Fibroblast of gingiva (primary cell): ENCODE measurements around the gene OPCML.

Experiments
- DNase-seq: peaks from one replicate; pipeline ENCODE4 v3.0.0-alpha.2; 2011; ENCODE audit warnings: low read depth

Gene OPCML

GRCh38 chr11:132669949-132670348, 862.4 kb downstream of the OPCML start:
- DNase-seq: no peak

GRCh38 chr11:132665205-132665604, 867.1 kb downstream of the OPCML start:
- no peak for DNase-seq

GRCh38 chr11:132658696-132659095, 873.6 kb downstream of the OPCML start:
- no peak for DNase-seq

DNA sequence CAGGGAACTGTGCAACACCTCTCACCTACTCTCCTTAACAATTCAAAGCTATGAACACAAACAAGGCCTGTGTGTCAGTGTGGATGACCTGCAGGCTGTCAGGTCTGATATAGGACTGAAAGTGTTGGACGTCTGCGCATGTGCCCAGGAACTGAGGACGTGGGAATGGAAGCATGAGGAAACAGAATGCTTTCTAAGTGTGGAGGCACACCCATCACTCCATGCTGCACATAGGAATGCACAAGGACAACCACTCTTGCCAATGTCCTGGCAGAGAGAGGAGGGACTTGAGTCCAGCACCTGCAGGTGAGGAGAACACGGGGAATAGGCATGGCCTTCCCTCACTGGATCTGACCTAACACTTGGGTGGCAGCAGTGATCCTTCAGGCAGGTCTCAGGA, 874.3 kb downstream of the OPCML start:
- no peak for DNase-seq

- DNase-seq: no peak
Observed at GRCh38 chr11:132655187-132655855, 877.0 kb downstream of the OPCML start.

GRCh38 chr11:132653237-132653636, 879.1 kb downstream of the OPCML start:
- DNase-seq: no peak

GRCh38 chr11:132650969-132651720, 881.2 kb downstream of the OPCML start:
- DNase-seq: no peak

DNA sequence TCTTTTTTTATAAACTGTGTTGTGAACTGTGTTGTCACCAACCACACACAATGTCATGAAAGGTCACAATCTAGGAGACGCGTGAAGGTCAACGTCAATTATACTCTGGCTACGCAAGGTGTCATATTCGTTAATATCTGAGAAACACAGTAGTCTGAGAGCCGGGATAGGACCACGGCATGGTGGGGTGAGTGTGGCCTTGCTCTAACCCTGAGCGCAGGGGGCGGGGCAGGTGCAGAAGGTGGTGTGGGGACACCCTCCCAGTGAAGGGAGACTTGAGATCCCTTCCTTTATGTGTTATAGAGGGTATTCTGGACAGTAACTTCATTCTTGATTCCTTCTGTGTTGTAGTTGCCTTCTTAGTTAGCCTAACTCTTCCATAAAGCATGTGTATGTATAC, 883.0 kb downstream of the OPCML start:
- DNase-seq: no peak

GRCh38 chr11:132648851-132649250, 883.5 kb downstream of the OPCML start:
- no peak for DNase-seq

DNA sequence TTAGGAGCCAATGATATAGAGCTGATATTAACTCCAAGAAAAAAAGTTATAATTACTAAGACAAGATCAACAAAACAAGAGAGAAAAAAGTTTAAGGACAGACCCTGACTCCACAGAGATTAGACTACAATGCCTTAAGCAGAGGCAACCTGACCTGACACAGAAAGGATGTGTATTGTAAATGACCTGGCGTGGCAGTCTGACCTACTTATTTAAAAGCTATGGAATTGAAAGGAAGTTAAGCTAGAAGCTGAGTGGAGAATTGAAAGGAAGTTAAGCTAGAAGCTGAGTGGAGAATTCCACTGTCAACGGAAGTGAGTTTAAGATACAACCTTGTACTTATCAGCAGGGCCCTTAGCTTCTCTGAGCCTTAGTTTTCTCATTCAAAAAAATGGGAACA, 885.4 kb downstream of the OPCML start:
- no peak for DNase-seq

GRCh38 chr11:132644520-132645239, 887.6 kb downstream of the OPCML start:
- DNase-seq: no peak

- no peak for DNase-seq
Observed at GRCh38 chr11:132643239-132643638, 889.1 kb downstream of the OPCML start.

GRCh38 chr11:132640952-132641351, 891.3 kb downstream of the OPCML start:
- no peak for DNase-seq

DNA sequence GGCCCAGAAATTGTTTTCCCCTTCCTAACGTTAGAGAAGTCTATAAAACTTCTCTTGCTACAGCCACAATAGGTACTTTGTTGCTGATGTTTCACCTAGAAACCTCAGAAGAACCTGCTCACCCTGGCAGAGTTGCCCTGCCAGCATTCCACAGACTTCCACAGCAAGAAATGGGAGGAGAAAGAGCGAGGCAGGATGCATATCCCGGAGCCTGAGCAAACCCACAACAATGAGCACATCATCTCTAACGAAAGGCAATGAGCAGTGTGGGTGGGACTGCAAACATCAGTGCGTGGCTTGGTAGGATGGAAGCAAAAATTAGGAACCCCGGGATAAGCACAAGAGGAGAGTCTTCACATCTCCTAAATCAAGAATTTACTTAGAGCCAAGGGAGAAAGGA, 892.3 kb downstream of the OPCML start:
- DNase-seq: no peak

DNA sequence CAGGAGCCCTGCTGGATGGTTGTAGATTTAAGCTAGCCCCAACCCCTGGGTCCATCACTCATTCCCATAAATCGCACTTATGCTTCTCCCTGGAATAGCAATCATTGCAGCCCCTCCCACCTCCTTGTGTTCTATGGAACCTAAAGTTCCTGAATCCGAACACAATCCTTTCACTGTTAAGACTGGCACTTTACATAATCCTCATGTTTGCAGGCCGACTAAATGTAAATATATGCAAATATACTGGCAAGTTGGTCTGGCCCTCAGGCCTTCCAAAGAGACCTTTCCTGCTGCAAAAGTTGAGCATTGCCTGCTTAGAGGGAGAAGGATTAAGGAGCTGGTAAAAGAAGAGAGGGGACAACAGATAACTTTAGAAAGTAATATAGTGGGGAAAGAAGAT, 892.9 kb downstream of the OPCML start:
- DNase-seq: no peak

DNA sequence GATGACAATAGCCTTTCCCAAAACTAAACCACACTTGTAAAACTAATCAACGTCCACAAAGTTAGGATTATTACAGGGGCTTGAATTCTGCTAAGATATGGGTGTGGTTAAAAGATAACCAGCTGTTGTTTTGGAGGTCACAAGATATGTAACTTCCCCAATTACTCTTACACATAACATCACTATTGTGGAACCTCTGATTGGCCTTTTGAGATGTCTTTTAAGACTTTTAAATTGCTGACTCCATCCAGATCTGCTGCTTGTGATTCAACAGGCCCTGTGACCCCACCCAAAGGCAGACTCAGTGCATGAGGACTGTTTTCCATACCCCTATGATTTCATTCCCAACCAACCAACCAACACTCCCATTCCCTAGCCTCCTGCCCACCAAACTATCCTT, 893.9 kb downstream of the OPCML start:
- no peak for DNase-seq

DNA sequence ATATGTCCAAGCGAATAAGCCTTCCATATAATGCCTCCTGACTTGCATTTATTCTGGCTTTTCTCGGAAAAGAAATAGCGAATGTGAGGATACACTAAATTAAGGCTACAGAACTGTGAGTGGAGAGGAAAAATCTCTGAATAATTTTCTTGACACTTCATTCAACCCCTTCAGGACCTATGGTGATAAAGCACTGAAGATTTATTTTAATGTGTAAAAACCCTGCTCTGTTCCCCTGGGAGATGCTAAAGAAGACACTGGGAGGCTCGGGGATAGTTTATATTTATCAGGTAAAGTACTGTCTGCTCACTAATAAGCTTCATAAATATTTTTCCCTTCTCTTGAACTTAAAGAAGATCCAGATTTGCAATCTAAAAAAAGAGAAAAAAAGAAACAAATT, 895.8 kb downstream of the OPCML start:
- DNase-seq: no peak

GRCh38 chr11:132632641-132633124, 899.6 kb downstream of the OPCML start:
- no peak for DNase-seq

DNA sequence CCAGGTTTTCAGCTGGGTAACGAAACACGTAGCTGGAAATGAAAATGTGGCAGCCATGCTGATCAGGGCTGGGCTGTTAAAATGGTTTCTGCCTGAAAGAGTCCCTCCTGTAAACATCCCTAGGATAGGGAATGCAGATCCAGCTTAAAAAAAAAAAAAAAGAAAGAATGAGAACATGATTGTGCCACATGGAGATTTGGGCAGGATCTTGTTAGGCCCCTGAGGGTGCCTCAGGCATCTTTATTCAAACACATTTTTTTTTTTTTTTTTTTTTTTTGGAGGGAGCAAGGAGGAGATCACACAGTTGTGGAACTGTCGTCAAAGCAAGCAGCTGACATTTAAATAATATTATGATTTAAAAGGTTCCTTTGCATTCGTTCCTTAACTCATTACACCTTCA, 900.3 kb downstream of the OPCML start:
- no peak for DNase-seq

- DNase-seq: no peak
Observed at GRCh38 chr11:132627981-132628380, 904.3 kb downstream of the OPCML start.

GRCh38 chr11:132626446-132626845, 905.9 kb downstream of the OPCML start:
- DNase-seq: no peak

GRCh38 chr11:132623511-132623910, 908.8 kb downstream of the OPCML start:
- DNase-seq: no peak

DNA sequence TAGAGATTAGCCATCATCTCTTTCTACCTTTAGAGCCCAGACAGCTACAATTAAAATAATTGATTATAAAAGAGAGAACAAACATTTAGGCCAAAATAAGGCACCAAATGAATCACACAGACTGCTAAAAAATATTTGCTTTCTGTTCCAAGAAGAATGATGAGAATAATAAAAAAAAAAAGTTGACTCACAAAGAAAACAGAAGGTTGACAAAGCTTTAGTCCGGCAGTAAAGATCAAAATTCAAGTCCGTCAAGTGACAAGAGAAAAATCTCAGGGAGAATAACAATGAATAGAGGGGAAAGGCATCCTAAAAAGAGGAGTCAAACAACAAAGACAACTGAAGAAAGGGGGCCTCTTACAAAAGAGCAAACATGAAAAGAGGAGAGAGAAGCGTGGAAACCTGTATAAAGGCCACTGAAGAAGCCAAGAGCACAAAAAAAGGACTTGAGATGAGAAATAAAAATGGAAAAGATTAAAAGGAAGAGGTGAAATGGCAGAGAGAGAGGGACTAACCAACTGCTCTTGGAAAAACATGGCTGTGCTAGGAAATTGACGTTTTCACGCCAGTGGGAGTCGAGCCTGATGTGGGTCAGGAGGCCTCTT, 910.2 kb downstream of the OPCML start:
- DNase-seq: no peak
